GM23248 (cell line): ENCODE results near the gene COX8A.

Experiments
- EZH2 ChIP-seq: fragments of 200-600 bp; sonication (generic); IDR thresholded peaks from 2 replicates; pipeline ENCODE4 v1.6.1; 2018; ENCODE audit warnings: antibody characterized with exemption, mild to moderate bottlenecking; ENCODE audit not compliant: insufficient read depth, poor library complexity, severe bottlenecking
- EZH2phosphoT487 ChIP-seq: fragments of 200-600 bp; sonication (generic); IDR thresholded peaks from 2 replicates; pipeline ENCODE4 v1.6.1; 2018; ENCODE audit warnings: antibody characterized with exemption, moderate library complexity, mild to moderate bottlenecking, low read depth; ENCODE audit not compliant: insufficient read depth

- TF ChIP-seq EZH2 (no peak), EZH2phosphoT487 (no peak)
These were observed 32.5 kb upstream of the COX8A start for GRCh38 chr11:63941901-63942300.
